ENCODE measurements around the gene TMEM11. TPM values are rescaled to one million over a fixed set of nuclear protein-coding genes. Genes with fewer than 3 reads are reported as not detected.

TMEM11 gene
- total RNA-seq, 3 donors from 2014 or later (not counting 1 experiment from before 2014, with no cell fraction given) = 18.4 to 27.0 (median 18.6) TPM

- Mint-ChIP-seq H3K4me3 (no peak overlapping the region), H3K36me3 (no peaks in the 10 kb centered on the region), H3K4me1 (peaks cover 0 to 25% of the 10 kb centered on the region in 2 donors), H3K27me3 (ENCODE audit: low read depth in 2 of 2) (no peaks in the 10 kb centered on the region), H3K9me3 (no peaks in the 10 kb centered on the region), H3K27ac (peak overlapping the region in 1 of 2 donors; percentile 40)
- H3K27me3 ChIP-seq (ENCODE audit: control insufficient read depth, insufficient read depth, low read length) = no peaks in the 10 kb centered on the region
- ATAC-seq (no peak), DNase-seq (no peak)
- no peaks in the 10 kb centered on the region for H3K36me3 ChIP-seq (ENCODE audit: control insufficient read depth, insufficient read depth, low read length)
- intact Hi-C loops (cut with micrococcal nuclease) = no loop called here
- WGBS (ENCODE audit: insufficient coverage) = 87% methylated on average over 11 of the region's 11 CpGs
- TF ChIP-seq CTCF (IDR thresholded peaks at IDR 0.05) = no peak
- H3K9me3 ChIP-seq (ENCODE audit: control insufficient read depth, insufficient read depth, low read length) = no peaks in the 10 kb centered on the region
- no peak overlapping the region for H3K4me3 ChIP-seq (ENCODE audit: low read length)
- H3K27ac ChIP-seq (ENCODE audit: low read length) = no peak overlapping the region
- no peaks in the 10 kb centered on the region for H3K4me1 ChIP-seq (ENCODE audit: control insufficient read depth, insufficient read depth, low read length)
Measured at GRCh38 chr17:21165922-21166594, 47.9 kb downstream of the TMEM11 start.

- Mint-ChIP-seq H3K4me3 (no peak overlapping the region), H3K27me3 (ENCODE audit: low read depth in 2 of 2) (no peaks in the 10 kb centered on the region), H3K9me3 (no peaks in the 10 kb centered on the region), H3K27ac (no peak overlapping the region), H3K36me3 (no peaks in the 10 kb centered on the region), H3K4me1 (peaks cover 0 to 18% of the 10 kb centered on the region in 2 donors)
- H3K9me3 ChIP-seq (ENCODE audit: control insufficient read depth, insufficient read depth, low read length) = no peaks in the 10 kb centered on the region
- intact Hi-C loops (cut with micrococcal nuclease) = no loop called here
- H3K4me3 ChIP-seq (ENCODE audit: low read length) = no peak overlapping the region
- no peaks in the 10 kb centered on the region for H3K4me1 ChIP-seq (ENCODE audit: control insufficient read depth, insufficient read depth, low read length)
- WGBS (ENCODE audit: insufficient coverage) = 92% methylated on average over 4 of the region's 5 CpGs
- no peaks in the 10 kb centered on the region for H3K36me3 ChIP-seq (ENCODE audit: control insufficient read depth, insufficient read depth, low read length)
- ATAC-seq (no peak), DNase-seq (no peak)
- H3K27me3 ChIP-seq (ENCODE audit: control insufficient read depth, insufficient read depth, low read length) = no peaks in the 10 kb centered on the region
- no peak overlapping the region for H3K27ac ChIP-seq (ENCODE audit: low read length)
- no peak for TF ChIP-seq CTCF (IDR thresholded peaks at IDR 0.05)
Measured at GRCh38 chr17:21164620-21165019, 49.3 kb downstream of the TMEM11 start.

GRCh38 chr17:21164216-21164615, 49.7 kb downstream of the TMEM11 start:
- Histone ChIP-seq H3K4me3 (ENCODE audit: low read length) (no peak overlapping the region), H3K9me3 (ENCODE audit: control insufficient read depth, insufficient read depth, low read length) (no peaks in the 10 kb centered on the region), H3K4me1 (ENCODE audit: control insufficient read depth, insufficient read depth, low read length) (no peaks in the 10 kb centered on the region), H3K36me3 (ENCODE audit: control insufficient read depth, insufficient read depth, low read length) (no peaks in the 10 kb centered on the region), H3K27ac (ENCODE audit: low read length) (no peak overlapping the region), H3K27me3 (ENCODE audit: control insufficient read depth, insufficient read depth, low read length) (no peaks in the 10 kb centered on the region)
- no peaks in the 10 kb centered on the region for H3K36me3 Mint-ChIP-seq
- intact Hi-C loops (cut with micrococcal nuclease) = no loop called here
- H3K4me3 Mint-ChIP-seq = no peak overlapping the region
- ATAC-seq (no peak), DNase-seq (no peak)
- WGBS (ENCODE audit: insufficient coverage) = 97% methylated on average over 6 of the region's 6 CpGs
- no peaks in the 10 kb centered on the region for H3K9me3 Mint-ChIP-seq
- no peak for TF ChIP-seq CTCF (IDR thresholded peaks at IDR 0.05)
- H3K27me3 Mint-ChIP-seq (ENCODE audit: low read depth in 2 of 2) = no peaks in the 10 kb centered on the region
- H3K4me1 Mint-ChIP-seq = peaks cover 0 to 18% of the 10 kb centered on the region in 2 donors
- no peak overlapping the region for H3K27ac Mint-ChIP-seq

GRCh38 chr17:21163101-21163500, 50.9 kb downstream of the TMEM11 start:
- no peaks in the 10 kb centered on the region for H3K27me3 Mint-ChIP-seq (ENCODE audit: low read depth in 2 of 2)
- no peak for DNase-seq
- H3K4me1 Mint-ChIP-seq = peaks cover 7 to 18% of the 10 kb centered on the region in 2 donors
- no peaks in the 10 kb centered on the region for H3K9me3 Mint-ChIP-seq
- 93% methylated on average over 6 of the region's 6 CpGs for WGBS (ENCODE audit: insufficient coverage)
- H3K9me3 ChIP-seq (ENCODE audit: control insufficient read depth, insufficient read depth, low read length) = no peaks in the 10 kb centered on the region
- H3K27ac Mint-ChIP-seq = no peak overlapping the region
- H3K36me3 ChIP-seq (ENCODE audit: control insufficient read depth, insufficient read depth, low read length) = no peaks in the 10 kb centered on the region
- H3K27me3 ChIP-seq (ENCODE audit: control insufficient read depth, insufficient read depth, low read length) = no peaks in the 10 kb centered on the region
- no peaks in the 10 kb centered on the region for H3K36me3 Mint-ChIP-seq
- no peaks in the 10 kb centered on the region for H3K4me1 ChIP-seq (ENCODE audit: control insufficient read depth, insufficient read depth, low read length)
- TF ChIP-seq CTCF (IDR thresholded peaks at IDR 0.05) = no peak
- H3K27ac ChIP-seq (ENCODE audit: low read length) = no peak overlapping the region
- no peak overlapping the region for H3K4me3 Mint-ChIP-seq
- intact Hi-C loops (cut with micrococcal nuclease) = no loop called here
- ATAC-seq = no peak
- H3K4me3 ChIP-seq (ENCODE audit: low read length) = no peak overlapping the region
